ENCODE measurements around the gene CPN2.

The CPN2 gene

GRCh38 chr3:194292331-194292730, 58.8 kb downstream of the CPN2 start:
- no peak for DNase-seq

Data from stimulated activated CD4-positive, alpha-beta T cell treated with anti-CD3 and anti-CD28 coated beads, Interleukin-15, amount 100 ng/mL, for 24 hours (primary cell).